GM19023 (cell line): ENCODE data around the gene FGA.

ENCODE experiments used
- ATAC-seq: cut with Tn5 transposase; IDR thresholded peaks from one replicate; pipeline ENCODE4 v1.9.1; 2021; ENCODE audit warnings: mild to moderate bottlenecking, moderate library complexity; ENCODE audit not compliant: unreplicated experiment

The FGA gene

DNA sequence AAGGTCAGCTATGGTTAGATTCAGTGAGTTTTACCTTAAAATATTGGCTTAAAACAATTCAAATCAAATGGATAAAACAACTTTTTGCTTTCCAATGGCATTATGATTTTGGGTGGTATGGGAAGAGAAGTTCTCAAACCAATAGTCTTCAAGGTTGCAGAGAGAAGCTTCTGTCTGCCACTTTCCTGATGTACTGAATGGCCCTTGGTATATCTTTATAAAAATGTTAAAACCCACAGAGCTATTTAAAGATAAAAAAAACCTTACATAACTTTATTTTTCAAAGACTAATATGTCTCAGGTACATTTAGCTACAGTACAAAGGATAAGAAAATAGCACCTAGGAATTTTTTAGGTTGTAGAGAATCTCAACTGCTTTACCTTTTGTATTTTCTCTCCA lies 6.9 kb downstream of the FGA start:
- no peak for ATAC-seq

GRCh38 chr4:154583230-154583629 lies 7.3 kb downstream of the FGA start:
- no peak for ATAC-seq

GRCh38 chr4:154582723-154583122 lies 7.8 kb downstream of the FGA start:
- no peak for ATAC-seq

DNA sequence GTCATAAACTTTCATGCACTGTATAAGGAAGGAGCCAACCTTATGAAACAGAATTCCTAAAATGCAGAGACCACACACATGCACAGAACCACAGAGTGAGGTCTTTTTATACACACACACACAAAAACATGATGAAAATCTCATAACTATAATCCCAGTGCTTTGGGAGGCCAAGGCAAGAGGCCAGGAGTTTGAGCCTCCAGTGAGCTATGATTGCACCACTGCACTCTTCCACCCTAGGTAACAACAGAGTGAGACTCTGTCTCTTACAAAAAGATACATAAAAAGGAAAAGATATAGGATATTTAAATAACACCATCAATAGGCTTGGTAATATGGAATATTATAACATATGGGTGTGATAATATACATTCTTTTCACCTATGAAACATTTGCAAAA lies 10.6 kb downstream of the FGA start:
- ATAC-seq: no peak

GRCh38 chr4:154578919-154579318 lies 11.6 kb downstream of the FGA start:
- ATAC-seq: no peak

DNA sequence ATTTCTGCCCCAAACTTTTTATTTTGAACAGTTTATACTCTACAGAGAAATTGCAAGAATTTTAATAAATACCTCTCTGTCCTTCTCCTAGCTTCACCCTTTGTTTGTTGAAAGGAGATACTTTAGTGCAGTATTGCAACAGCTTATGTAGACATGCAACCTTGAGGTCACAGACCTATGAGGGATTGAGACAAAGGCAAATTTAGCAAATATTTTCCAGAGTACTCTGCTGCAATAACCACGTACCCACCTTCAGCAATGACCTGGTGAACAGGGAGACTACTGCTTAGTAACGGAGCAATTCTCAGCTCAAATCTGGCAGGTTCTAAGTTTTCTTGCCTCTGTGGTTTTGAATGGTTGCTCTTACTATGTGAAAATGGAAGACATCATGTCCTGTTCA lies 13.2 kb downstream of the FGA start:
- no peak for ATAC-seq

- no peak for ATAC-seq
These were observed 16.2 kb downstream of the FGA start for GRCh38 chr4:154574311-154574710.

- no peak for ATAC-seq
These were observed 17.2 kb downstream of the FGA start for GRCh38 chr4:154573190-154573870.

GRCh38 chr4:154569584-154569983 lies 21.0 kb downstream of the FGA start:
- ATAC-seq: no peak

DNA sequence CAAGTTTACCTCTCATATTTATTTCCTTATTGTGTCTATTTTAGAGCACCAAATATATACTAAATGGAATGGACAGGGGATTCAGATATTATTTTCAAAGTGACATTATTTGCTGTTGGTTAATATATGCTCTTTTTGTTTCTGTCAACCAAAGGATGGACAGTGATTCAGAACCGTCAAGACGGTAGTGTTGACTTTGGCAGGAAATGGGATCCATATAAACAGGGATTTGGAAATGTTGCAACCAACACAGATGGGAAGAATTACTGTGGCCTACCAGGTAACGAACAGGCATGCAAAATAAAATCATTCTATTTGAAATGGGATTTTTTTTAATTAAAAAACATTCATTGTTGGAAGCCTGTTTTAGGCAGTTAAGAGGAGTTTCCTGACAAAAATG lies 21.5 kb downstream of the FGA start:
- no peak for ATAC-seq

DNA sequence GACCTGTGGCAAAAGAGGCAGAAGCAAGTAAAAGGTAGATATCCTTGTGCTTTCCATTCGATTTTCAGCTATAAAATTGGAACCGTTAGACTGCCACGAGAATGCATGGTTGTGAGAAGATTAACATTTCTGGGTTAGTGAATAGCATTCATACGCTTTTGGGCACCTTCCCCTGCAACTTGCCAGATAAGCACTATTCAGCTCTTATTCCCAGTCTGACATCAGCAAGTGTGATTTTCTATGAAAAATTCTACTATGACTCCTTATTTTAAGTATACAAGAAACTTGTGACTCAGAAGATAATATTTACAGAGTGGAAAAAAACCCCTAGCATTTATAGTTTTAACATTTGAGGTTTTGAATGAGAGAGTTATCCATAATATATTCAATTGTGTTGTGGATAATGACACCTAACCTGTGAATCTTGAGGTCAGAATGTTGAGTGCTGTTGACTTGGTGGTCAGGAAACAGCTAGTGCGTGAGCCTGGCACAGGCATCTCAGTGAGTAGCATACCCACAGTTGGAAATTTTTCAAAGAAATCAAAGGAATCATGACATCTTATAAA lies 23.8 kb downstream of the FGA start:
- no peak for ATAC-seq

DNA sequence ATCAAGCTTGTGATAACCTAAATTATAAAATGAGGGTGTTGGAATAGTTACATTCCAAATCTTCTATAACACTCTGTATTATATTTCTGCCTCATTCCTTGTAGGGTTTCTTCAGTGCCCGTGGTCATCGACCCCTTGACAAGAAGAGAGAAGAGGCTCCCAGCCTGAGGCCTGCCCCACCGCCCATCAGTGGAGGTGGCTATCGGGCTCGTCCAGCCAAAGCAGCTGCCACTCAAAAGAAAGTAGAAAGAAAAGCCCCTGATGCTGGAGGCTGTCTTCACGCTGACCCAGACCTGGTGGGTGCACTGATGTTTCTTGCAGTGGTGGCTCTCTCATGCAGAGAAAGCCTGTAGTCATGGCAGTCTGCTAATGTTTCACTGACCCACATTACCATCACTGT lies 24.8 kb downstream of the FGA start:
- ATAC-seq: no peak

GRCh38 chr4:154564311-154564710 lies 26.2 kb downstream of the FGA start:
- no peak for ATAC-seq

GRCh38 chr4:154562697-154563254 lies 27.8 kb downstream of the FGA start, which contains the start of gene FGB:
TSS of gene FGB (plus strand) at chr4:154563011. CDS start at chr4:154563019, 8 bp downstream.
- ATAC-seq: no peak

DNA sequence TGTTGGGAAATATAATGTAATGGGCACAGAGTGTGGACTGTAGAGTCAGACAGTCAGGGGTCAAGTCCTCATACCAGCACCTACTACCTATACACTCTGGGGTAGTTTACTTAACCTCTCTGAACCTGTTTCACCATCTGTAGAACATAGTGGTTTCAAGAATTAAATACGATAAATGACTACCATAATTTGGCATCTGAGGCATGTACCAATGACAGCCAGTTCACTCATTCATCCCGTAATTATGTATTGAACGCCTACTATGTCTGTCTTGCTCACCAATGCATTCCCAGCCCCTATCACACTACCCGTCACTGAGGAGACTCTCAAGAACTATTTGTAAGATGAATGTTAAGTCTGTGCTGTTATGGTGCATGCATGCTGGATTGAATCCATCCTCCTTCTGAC lies 29.7 kb downstream of the FGA start:
- no peak for ATAC-seq

- no peak for ATAC-seq
These were observed 30.1 kb downstream of the FGA start for GRCh38 chr4:154560419-154560801.

GRCh38 chr4:154559494-154560418 lies 30.8 kb downstream of the FGA start:
- ATAC-seq: peak; percentile 94

DNA sequence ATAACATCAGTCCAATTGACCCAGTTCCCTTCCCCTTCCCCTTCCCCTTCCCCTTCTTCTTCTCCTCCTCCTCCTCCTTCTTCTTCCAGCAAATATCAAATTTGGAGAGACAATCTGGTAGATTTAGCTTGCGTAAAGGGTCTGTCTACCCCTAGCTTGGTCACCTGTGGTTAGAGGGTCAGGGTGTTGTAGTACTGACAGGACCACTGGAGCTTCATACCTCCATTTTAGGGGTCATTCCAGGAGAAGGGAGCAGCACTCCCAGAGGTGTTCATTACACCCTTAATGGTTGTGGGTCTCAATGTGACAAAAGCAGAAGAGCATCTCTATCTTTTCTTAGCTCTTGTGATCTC lies 31.4 kb downstream of the FGA start:
- ATAC-seq: peak; percentile 29

- peak; percentile 39 for ATAC-seq
These were observed 38.5 kb downstream of the FGA start for GRCh38 chr4:154551872-154552686.

DNA sequence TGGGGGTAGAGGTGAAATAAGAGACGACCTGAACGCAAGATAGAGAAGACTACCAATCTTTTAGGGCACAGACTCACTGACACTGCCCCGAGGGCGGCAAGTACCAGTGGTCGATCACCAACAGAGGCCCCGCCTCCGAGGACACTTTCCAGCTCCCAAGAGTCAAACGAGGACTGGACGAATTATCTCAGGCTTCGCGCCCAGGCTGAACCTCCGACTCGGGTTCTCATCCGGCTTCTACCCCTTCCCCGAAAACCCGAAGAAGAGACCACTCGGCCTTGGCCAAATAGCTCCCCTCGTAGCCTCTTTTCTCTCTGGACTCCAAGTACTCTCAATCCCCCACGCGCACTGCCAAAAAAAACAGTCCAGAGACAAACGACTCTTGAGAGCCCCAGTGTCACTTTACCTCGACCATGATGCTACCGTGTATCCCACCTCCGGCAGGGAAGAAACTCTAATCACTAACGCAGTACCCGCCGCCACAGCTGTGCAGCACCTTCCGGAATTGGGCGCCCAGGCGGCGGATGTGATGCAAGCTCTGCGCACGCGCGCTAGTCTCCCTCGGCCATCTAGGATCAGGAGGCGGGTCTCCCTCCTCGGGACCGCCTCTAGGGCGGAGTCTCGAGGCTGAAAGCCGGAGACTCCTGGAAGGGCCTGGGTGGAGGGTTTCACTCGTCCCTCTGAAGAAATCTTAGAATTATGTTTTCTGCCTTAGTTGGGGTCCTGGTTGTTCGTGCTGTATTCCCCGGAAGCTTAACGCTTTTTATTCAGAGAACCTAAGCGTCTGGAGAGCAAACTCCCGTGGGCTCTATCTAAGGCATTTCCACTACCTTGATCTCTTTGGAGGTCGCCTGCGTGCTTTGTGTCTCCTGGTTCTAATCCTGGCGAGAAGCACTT lies 40.4 kb downstream of the FGA start, which contains the start of gene PLRG1:
TSS of gene PLRG1 (minus strand) at position 507 of the 897 bp plus-strand sequence. CDS start at position 415, 92 bp downstream.
- ATAC-seq: peak; percentile 99
